ENCODE data around the gene C10orf67.
"Not testable (repeated sequence)": the region's sequence is repeated elsewhere in the genome, so short reads cannot be mapped to it uniquely, and the experiment has no call there.

C10orf67 gene

DNA sequence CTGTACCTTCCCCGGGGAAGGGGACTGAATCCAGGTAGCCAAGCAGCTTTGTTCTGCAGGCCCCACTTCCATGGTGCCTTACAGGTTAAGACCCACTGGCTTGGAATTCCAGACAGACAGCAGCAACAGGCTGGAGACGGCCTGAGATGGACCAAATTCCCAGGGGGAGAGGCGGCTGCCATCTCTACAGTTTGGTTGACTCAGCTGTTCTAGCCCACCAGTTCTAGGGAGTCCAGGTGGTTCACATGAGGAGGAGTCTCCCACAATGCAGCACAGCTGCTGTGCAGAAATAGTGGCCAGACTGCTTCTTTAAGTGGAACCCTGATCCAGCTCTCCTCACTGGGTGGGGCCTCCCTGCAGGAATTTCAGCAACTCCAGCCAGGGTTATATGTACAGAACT lies 74.1 kb downstream of the C10orf67 start:
- no peak for DNase-seq (ENCODE audit: low read depth in 2 of 2)

DNA sequence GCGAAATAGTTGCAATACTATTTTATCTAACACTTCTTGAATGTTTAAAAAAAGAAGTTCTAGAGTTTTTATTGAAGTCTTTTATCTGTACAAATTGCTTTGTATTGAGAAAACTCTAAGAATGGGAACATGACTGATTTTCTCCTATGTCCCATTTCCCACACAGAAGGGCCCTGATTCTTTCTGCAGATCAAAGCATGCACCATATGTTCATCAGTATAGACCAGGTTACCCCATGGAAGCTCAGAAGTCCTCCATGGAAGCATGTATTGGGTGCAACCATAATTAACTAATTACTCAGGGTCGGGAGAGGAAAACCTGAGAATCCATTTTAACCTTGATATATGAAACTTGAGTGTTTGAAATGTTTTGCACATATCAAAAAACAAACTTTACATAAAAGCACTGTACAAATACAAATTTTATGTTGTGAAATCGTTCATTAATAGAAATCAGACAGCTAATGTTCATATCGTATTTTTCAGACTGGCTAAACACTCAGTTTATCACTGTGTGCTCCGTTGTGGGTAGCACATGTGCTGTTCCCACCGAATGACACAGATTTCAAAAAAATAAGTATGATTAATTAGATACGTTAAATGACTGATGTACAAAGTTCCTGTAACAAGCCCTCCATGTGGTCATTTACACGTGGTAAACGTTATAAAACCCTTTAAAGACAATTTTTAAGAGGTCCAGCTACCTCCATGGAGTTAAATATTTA lies 81.0 kb downstream of the C10orf67 start:
- no peak for DNase-seq (ENCODE audit: low read depth in 2 of 2)

DNA sequence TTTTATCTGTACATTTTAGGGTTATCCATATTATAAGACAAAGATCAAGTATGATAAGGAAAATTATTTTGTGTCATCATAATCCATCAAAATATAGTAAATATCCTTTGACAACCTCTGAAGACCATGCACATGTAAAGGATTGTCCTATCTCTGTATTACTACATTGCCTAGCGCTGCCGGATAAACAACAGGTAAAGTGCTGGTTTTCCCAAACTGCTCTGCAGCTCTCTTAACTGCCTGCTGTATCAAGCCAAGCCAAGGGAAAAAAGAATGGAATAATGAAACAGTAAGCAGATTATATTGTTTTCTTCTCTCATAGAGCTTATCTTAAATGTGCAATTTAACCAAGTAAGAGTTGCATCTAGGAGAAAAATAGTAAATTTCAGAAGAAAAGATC lies 81.7 kb downstream of the C10orf67 start:
- DNase-seq (ENCODE audit: low read depth in 2 of 2), result no peak

DNA sequence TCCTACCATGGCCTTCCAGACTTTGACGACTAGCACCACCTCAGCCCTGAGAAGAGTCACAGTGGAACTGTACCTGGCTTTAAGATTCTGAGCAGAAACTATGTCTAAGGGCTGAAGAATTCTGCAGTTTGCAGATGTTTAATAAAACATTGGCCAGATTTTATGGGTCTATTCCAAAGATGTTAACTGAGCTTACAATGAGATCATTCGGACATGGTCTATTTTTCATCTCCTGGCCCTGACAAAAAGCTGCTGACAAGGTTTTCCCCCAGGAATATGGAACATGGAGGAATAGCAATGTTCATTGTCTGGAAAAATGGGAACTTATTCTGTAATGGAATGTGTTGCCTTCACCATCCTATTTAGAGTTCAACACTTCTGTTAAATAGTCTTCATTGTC lies 86.1 kb downstream of the C10orf67 start:
- DNase-seq (ENCODE audit: low read depth in 2 of 2), result no peak

DNA sequence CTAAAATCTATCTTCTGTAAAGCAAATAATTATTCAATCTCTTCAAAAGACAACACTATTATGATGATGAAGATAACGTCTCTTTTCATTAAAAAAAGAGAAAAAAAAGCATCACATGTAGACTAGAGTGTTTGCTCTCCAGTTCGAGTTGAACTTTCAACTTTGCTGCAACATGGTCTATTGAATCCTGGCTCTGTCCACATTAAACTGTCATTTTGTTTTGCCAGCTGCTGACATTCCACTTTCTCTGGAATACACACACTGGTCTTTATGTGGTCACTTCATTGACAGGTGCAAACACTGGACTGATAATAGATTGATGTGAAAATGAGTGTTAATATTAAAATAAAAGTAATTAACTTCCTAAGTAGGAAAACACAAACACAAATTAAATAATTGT lies 90.8 kb downstream of the C10orf67 start:
- no peak for DNase-seq (ENCODE audit: low read depth in 2 of 2)

DNA sequence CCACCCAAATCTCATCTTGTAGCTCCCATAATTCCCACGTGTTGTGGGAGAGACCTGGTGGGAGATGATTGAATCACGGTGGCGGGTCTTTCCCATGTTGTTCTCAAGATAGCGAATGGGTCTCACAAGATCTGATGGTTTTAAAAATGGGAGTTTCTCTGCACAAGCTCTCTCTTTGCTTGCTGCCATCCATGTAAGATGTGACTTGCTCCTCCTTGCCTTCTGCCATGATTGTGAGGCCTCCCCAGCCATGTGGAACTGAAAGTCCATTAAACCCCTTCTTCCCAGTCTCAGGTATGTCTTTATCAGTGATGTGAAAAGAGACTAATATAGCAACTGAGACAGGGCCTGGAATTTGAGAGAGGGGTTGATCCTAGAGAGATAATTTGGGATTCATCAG lies 91.7 kb downstream of the C10orf67 start:
- DNase-seq (ENCODE audit: low read depth in 2 of 2), result not testable (repeated sequence)

DNA sequence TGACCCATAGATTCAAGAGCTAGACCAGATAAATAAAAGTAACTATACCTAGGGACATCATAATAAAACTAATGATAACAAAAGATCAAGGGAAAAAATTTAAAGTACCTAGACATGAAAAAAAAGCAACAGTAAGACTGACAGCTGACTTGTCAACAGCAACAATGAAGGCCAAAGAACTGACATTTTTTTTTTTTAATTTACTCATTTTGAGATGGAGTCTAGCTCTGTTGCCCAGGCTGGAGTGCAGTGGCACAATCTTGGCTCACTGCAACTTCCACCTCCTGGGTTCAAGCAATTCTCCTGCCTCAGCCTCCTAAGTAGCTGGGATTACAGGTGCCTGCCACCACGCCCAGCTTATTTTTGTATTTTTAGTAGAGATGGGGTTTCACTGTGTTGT lies 102.8 kb downstream of the C10orf67 start:
- not testable (repeated sequence) for DNase-seq (ENCODE audit: low read depth in 2 of 2)

DNA sequence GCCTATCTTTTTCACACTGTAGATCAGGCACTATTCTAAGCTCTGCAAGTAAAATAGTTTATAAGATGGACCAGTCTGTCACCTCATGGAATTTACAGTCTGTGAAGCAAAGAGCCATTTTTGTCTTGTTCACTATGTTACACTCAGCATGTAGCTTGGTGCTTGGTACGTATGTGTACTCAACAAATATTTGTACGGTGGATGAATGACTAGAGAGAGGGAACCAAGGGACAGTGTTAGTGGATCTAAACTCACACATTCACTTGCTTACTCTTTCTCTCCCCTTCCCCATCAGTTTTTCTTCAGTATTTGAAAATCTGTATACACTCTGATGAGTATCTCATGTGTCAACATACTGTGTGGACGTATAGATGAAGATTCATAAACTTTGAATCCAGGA lies 106.6 kb downstream of the C10orf67 start:
- no peak for DNase-seq (ENCODE audit: low read depth in 2 of 2)

DNA sequence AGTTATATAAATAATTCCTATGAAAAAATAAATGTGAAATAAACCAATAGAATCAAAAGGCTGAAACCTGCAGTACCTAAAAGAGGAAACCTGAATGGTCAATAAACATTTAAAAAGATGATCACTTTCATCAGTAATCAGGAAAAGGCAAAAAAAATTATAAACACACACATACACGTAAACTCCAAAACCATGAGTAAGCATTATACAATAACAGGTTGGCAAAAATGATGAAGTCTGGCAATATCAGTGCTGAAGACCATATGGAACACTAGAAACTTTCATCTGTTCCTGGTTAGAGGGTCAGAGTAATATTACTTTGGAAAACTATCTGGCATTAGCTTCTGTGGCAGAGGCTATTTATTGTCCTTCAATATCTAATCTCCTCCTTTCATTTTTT lies 114.0 kb downstream of the C10orf67 start:
- DNase-seq (ENCODE audit: low read depth in 2 of 2), result no peak

DNA sequence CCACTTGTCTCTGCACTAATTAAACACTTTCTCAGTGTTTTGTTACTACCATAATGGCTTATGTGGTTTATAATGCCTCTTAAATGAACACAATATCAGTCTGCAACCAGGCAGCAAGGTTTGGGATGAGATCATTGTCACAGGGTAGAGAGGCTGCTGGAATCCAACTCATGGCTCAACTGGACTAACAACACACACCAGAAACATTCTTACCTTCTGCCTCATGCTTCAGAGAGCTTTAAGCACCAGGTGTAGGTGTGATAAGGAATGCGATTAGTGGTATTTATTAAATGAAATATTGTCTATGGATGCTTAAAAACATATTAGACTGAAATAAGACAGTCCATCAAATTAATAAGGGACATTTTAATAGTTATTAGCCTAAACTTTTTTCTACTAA lies 127.1 kb downstream of the C10orf67 start:
- DNase-seq (ENCODE audit: low read depth in 2 of 2), result no peak

DNA sequence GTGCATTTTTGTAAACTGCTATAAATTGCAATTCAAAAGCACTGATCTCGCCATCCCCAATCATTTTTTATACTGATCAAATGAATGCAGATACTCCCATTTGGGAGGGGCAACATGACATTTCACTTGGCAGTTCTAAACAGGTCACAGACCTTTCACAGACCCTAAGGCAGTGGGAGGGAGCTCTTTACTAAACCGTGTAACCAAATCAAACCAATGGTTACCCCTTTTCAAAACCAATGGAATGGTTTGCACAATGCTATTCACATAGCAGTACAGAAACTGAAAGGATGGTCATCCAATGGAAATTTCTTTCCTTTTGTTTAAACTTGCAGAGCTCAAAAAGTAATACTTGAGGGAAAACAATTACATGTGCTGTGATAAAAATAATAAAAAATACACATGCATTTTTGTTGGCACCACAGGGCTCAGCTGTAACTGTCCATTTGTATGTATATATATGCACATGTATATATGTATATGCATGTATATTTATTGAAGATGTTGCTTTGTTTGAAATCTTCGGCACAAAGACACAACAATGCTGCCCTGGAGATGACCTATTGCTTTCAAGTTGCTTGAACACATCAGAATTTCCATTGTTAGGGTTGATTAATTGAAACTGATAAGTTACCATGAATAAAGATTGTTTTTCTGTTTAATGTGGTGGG lies 138.5 kb downstream of the C10orf67 start:
- DNase-seq (ENCODE audit: low read depth in 2 of 2), result no peak

DNA sequence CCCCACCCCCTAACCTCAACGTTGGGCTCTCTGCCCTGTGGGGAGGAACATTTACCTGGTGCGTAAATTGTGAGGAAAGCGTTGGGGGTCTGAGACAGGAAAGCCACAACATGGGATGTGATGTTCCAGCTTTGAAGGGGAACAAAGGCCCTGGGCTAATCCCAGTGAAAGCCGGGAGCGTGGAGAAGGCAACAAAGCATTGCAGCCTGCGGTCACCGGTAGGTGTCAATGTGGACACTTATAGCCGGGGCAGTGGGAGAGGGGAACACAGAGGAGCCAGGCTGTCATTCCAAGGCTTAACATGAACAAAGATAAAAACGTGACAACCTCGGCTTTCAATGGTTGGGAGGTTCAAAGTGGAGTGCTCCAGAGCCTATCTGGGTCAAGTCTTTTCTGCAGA lies 139.8 kb downstream of the C10orf67 start:
- DNase-seq (ENCODE audit: low read depth in 2 of 2), result no peak

DNA sequence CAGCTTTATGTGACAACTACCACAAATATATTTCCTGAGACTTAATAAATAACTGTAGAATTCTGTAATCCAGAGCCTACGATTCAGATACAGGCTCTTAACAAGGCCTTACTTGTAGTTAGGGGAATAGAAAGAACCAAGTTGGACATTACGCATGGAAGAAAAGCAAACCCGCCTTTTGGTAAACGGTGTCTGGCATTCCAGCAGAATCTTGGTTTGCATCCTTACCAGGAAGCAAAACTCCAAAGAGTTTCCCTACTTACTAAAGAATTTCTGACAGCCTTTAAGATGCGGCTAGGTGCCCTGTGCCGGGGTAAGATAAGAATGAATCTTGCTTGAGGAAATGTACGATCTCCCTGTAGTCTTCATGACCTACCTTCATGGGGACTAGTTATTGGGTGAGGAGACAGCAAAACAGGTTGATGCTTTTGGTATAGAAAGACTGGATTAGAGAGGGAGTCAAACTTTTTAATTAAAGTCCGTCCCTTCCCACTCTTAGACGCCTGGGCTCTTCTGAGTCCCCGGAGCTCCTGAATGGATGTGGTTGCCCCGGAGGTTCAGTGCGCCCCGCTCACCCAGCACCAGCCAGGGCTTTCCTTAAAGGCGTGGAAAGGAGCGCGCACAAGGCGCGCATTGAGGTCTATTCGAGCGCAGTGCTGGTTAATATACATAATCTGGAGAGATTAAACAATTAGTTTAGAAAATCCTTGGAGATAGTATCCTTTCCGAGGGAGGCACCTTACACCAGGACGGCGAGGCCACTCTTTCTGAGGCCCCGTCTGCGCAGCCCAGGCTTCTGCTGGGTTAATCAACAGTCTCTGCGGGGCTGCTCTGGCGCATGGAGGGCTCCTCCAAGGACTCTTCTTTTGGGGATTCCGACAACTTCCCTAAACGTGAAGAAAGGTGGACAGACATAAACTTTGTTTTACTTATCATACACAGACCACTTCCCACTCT lies 140.9 kb downstream of the C10orf67 start:
- DNase-seq (ENCODE audit: low read depth in 2 of 2), result no peak

DNA sequence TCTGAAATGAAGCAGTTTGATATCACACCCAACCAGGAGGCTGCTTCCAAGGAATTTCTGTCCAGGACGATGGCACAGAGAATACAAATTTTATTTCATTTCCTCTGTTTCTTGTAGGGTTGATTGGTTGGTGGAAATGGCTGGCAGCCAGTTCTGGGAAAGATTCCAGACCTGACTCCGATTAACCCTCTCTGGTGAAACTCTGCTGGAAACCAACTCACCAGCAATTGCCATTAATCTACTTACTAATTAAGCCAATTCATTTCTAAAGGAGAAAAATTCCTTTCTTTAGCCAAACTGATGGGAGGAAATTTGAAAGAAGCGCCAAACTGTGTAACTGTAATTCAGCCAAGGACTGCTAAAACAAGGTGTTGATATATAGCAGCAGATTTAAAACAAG lies 141.8 kb downstream of the C10orf67 start:
- DNase-seq (ENCODE audit: low read depth in 2 of 2), result no peak

DNA sequence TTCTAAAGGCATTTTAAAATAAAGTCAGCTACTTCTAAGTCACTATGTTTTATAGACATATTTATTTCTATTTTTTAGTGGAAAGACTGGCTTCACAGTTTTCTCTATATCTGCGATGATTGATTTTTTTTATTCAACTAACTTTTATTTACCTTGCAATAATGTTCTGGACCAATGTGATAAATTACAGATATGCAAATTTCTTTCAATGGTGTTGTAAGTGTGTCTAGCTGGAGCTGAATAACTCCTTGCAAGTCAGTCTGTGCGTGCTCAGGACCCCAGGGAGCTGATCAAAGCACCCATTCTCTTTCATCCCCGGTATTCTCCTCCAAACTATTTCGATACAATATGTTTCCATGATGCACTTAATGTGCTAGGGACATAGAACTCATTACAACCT lies 142.8 kb downstream of the C10orf67 start:
- no peak for DNase-seq (ENCODE audit: low read depth in 2 of 2)

DNA sequence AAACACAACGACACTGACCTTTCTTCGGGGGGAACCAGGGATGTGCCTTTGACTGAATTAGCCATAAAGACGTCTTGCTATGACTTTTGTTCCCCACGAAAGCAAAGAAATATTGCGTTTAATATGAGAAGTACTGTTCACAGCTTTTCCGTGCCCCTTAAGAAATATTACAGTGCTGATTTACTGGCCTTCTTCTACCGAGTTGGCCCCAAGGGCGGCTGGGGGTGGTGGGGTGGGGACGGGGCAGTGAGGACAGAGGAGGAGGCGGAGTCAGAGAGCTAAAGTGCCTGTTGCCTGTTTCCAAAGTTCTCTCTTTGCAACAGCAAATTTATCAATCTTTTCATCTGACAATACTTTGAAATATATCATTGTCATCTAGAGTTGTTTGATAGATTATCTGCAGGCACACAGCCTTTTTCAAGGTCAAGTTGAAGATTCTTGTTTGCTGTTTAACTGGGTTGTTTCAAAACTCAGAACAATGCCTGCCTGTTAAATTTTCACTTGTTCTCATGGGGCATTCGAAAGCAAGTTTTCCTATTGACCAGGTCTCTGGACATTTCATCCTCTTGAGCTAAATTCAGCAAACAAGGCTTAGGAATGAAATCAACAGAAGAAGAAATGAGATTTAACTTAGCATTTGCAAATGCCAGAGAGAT lies 143.5 kb downstream of the C10orf67 start:
- no peak for DNase-seq (ENCODE audit: low read depth in 2 of 2)

DNA sequence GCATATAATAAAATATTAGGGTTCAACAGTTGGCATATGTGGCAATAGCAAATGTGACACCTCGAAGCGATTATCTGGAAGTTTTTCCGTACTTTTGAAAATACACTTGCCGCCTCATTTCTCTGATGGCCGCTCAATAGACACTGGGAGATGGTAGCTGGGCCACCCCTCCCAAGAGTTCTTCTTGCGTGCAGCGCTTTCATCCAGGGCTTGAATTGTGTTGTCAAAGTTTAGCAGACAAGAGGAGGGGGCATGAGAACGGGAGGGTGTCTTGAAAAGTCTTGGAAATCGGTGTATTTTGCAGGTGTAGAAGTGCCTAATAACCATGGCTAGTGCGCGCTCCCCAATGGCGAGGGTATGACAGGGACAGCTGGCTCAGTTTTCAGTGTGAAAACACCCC lies 144.0 kb downstream of the C10orf67 start:
- DNase-seq (ENCODE audit: low read depth in 2 of 2), result no peak

DNA sequence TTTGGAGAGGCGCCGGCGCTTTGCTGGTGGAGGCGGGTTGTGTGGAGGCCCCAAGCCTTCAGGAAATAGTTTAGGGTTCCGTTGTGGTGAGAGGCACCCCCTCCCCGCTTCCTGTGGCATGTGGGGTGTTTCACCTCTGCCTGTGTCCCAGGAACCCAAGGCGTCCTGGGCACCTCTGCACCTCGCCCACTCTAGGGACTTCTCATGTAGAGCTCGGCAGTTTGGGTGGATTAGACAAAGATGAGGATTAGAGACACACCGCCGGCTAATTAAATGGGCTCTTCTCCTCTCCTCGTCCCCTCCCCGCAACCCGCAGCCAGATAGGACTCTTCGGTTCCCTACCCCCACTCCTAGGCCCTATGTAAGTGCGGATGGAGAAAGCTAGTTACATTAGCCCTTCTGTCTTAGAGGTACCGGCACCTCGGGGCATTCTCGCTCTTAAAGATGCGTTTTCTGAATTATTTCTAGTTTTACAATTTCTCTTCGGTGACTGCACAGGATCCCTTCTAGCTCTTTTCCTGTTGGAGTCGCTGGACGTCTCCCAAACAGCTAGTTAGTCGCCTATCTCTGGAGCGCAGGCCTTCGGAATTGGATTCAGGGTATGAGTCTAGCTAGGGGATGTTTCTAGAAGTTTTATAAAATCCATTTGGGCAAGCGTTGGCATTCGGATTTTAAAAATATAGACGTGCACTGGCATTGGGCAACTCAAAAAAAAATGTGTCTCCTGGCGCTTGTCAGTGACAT lies 144.7 kb downstream of the C10orf67 start:
- DNase-seq (ENCODE audit: low read depth in 2 of 2), result no peak

DNA sequence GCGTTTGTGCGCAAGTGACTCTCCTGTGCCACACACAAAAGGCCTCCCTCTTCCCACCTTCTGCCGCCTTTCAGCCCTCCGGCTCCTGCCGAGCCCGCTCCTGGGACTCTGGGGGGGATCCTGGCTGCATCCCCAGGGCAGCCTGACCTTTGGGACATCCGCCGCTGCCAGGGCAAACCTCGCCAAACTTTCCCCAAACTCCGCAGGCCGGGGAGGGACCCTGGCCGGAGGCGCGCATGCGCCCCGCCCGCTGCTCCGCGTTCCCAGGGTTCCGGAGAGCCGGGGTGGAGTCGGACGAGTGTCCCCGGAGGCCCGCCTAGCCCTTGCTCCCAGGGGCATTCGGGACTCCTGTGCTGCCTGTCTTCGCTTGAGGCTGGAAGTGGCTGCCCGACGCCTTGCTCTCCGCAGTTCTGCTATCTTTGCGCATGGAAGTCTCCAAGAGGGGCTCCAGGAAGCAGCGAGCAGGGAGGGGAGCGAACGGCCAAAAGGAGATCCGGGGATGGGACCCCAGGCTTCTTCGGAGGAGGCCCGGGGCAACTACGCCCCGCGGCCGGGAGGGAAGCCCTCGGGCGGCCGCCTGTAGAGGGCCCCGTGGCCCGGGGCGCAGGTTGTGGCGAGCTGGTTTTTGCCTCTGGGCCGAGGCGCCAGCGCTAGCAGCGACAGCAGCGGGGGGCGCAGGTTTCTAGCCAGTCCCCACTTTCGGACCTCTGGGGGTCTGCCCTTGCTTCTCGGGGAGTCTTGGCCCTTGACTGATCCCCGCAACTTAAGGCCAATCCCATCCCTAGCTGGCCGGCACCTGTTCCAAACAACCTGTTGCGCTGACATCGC lies 145.4 kb downstream of the C10orf67 start:
- DNase-seq (ENCODE audit: low read depth in 2 of 2), result no peak

DNA sequence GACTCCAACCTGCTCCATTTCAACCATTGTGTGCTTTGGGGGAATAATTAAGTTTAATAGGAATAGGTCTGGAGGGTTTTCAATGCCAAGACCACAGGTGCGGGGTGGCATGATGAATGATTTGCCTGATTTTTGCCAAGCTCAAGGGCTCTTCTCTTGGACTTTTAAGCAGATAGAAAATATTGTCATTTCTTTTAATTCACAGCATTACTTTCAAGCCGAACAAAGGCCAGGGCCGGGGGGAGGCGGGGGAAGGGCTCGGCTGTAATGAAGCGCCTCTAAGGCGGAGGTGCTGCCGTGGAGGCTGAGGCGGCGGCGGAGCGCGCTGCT lies 146.0 kb downstream of the C10orf67 start:
- no peak for DNase-seq (ENCODE audit: low read depth in 2 of 2)
